Fibroblast of pulmonary artery (primary cell): ENCODE results near the gene NOL3.

Source experiments
- DNase-seq: peaks from one replicate; pipeline ENCODE4 v3.0.0-alpha.2; 2010; ENCODE audit warnings: low read depth
- H3K4me3 ChIP-seq: replicated peaks from 2 replicates; pipeline ENCODE4 v1.5.1; 2011; ENCODE audit warnings: low read depth, mild to moderate bottlenecking, control low read depth, low read length, moderate library complexity
- TF ChIP-seq, protein P1 (sequence below): IDR thresholded peaks from 2 replicates; pipeline ENCODE4 v1.5.1; 2011; ENCODE audit warnings: mild to moderate bottlenecking, control low read depth, low read length, inconsistent platforms; ENCODE audit errors: missing control alignments

The NOL3 gene

DNA sequence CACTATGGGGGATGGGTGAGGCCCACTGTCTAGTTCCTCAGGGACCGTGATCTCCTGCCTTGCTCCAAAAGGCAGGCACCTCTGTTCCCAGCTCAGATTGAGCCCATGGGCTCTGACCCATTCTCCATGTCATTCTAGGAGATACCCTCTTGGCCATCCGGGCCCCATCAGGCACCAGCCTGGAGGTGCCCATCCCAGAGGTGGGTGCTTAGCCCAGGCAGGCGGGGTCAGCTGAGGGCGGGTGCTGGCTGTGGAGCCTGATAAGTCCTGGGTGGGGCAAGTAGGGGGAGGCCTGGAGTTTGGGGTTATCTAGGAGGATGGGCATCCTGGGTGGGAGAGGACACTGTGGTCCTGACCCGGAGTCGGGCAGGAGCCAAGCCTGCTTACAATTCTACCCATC lies 23.9 kb downstream of the NOL3 start:
- DNase-seq = no peak
- TF ChIP-seq, protein P1, sequence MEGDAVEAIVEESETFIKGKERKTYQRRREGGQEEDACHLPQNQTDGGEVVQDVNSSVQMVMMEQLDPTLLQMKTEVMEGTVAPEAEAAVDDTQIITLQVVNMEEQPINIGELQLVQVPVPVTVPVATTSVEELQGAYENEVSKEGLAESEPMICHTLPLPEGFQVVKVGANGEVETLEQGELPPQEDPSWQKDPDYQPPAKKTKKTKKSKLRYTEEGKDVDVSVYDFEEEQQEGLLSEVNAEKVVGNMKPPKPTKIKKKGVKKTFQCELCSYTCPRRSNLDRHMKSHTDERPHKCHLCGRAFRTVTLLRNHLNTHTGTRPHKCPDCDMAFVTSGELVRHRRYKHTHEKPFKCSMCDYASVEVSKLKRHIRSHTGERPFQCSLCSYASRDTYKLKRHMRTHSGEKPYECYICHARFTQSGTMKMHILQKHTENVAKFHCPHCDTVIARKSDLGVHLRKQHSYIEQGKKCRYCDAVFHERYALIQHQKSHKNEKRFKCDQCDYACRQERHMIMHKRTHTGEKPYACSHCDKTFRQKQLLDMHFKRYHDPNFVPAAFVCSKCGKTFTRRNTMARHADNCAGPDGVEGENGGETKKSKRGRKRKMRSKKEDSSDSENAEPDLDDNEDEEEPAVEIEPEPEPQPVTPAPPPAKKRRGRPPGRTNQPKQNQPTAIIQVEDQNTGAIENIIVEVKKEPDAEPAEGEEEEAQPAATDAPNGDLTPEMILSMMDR = no peak
- no peak overlapping the region for H3K4me3 ChIP-seq

DNA sequence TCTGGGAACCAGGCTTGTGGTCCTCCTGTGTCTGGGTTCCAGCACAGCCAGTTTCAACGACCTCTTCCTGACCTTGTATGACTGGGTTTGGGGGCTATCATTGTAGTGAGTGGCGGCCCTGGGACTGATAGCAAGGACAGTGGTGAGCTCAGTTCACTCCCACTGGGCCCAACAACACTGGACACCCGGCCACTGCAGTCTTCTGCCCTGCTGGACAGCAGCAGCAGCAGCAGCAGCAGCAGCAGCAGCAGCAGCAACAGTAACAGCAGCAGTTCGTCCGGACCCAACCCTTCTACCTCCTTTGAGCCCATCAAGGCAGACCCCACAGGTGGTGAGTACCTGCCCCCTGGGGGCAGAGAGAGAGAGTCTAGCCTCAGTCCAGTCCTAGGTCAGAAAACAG lies 25.3 kb downstream of the NOL3 start:
- TF ChIP-seq, protein P1 = no peak

DNA sequence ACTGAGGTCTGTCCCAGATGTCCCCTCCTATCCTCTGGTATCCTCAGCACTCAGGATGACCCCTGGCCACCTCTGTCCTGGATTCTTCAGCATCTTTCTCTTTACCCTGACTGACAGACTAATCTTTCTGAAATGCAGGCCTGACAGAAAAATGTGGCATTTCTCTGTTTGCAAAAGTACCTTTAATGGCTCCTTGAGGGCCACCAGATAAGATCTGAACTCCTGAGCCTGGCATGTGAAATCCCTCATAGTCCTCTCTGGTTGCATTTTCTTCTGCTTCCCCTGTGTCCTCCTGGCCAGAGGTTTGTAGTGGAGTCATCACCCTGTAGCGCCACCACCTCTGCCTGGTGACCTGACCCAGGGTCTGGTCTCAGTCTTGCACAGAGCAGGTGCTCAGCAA lies 26.5 kb downstream of the NOL3 start:
- DNase-seq = no peak
- TF ChIP-seq, protein P1 = no peak
- no peak overlapping the region for H3K4me3 ChIP-seq

More for the DNA sequence above, 25.3 kb downstream of the NOL3 start:
- DNase-seq = no peak
- H3K4me3 ChIP-seq = no peak overlapping the region

DNA sequence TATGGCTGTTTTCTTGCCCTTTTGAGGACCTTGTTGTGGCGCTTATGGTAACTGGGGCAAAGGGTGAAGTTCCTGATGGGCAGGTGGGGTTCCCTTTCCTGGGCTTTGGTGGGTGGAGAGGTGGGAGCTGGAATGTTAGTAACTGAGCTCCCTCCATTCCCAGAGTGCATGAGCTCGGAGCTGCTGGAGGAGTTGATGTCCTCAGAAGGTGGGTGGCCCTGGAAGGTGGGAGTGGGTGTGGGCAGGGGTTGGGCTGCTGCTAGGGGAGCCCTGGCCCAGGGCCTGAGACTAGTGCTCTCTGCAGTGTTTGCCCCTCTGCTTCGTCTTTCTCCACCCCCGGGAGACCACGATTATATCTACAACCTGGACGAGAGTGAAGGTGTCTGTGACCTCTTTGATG lies 27.4 kb downstream of the NOL3 start:
- TF ChIP-seq, protein P1 = no peak
- no peak overlapping the region for H3K4me3 ChIP-seq

DNA sequence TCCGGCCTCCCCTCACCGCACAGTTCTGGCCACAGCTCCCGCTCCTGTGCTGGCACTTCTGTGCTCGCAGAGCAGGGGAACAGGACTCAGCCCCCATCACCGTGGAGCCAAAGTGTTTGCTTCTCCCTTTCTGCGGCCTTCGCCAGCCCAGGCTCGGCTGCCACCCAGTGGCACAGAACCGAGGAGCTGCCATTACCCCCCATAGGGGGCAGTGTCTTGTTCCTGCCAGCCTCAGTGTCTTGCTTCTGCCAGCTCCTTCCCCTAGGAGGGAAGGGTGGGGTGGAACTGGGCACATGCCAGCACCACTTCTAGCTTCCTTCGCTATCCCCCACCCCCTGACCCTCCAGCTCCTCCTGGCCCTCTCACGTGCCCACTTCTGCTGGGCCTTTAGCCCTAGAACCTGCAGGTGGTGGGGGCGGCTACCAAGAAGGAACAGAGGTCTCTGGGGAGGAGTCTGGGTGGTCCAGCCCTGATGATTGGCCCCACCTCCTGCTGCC lies 27.9 kb downstream of the NOL3 start:
- DNase-seq = no peak
- TF ChIP-seq, protein P1 = peak; percentile 60
- no peak overlapping the region for H3K4me3 ChIP-seq

More for the DNA sequence above, 27.4 kb downstream of the NOL3 start:
- no peak for DNase-seq

DNA sequence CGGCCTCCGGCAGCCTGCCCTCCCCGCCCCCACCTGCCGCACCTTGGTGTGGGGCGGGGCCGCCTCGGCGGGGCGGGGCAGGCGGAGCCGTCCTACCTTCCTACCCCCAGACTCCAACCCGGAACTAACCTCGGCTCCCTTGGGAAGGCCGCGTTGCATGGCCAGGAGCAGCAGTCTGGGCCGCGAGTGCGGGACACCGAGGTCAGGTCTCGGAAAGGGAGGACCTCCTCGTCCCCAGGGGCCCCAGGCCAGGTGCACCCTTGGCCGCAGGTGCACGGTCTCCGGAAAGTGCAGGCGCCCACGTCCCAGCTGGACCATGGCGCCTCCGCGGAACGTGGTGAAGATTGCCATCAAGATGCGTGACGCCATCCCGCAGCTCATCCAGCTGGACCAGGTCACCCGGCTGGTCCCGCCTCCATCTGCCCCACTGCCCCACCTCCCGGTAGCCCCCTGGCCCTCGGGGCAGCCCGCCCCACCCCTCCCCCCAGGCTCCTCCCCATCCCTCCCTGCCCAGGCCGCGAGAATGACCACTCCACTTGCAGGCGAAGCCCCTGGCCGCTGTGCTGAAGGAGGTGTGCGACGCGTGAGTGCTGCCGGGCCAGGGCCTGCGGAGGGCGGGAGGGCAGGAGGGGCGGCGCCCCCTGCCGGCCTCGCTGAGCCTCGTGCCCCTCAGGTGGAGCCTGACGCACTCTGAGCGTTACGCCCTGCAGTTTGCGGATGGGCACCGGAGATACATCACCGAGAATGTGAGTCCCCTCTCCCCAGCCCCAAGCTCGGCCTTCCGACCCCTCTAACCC lies 28.9 kb downstream of the NOL3 start, which contains the start of gene ELMO3:
Gene ELMO3 (plus strand): TSS at position 121 of the 797 bp plus-strand sequence. CDS start 196 bp downstream, at position 317.
- H3K4me3 ChIP-seq = no peak within 1 kb of the TSS
- no peak for DNase-seq
- TF ChIP-seq, protein P1 = peak; percentile 16
